IMR-90 (cell line): ENCODE results near the gene TMPRSS15. TPM values are rescaled to one million over a fixed set of nuclear protein-coding genes. Genes with fewer than 3 reads are reported as not detected.

ENCODE experiments used
- ATAC-seq: fragments of 200-7000 bp; cut with Tn5 transposase; 2 replicates; pipeline ENCODE4 v1.9.1; 2020; ENCODE audit warnings: low read depth, mild to moderate bottlenecking, moderate library complexity
- BruUV-seq: library from RNA; stranded (reverse); fragments of 400-500 nt; replicated peaks from 2 replicates; lab custom pipeline; 2021; lab: Mats Ljungman, UMichigan
- CTCF ChIA-PET: fragments of 300-600 bp; formaldehyde crosslinking; extraction: SDS; loops from one replicate; lab custom pipeline; 2021; ENCODE audit warnings: antibody characterized with exemption; lab: Yijun Ruan, JAX
- POLR2A ChIA-PET: fragments of 300-600 bp; sonication (Branson Sonifier 250); formaldehyde crosslinking; loops from one replicate; lab custom pipeline; 2022; ENCODE audit warnings: antibody characterized with exemption; ENCODE audit not compliant: unreplicated experiment; lab: Charles Lee
- DNase-seq: peaks from one replicate; pipeline ENCODE4 v3.0.0; 2013
- H2AFZ ChIP-seq: replicated peaks from 2 replicates; pipeline ENCODE3; 2013; ENCODE audit warnings: low read length, mild to moderate bottlenecking; ENCODE audit not compliant: poor library complexity
- H2AK5ac ChIP-seq: 2 replicates; pipeline ENCODE4 v1.6.1; 2013; ENCODE audit warnings: low read depth, low read length, inconsistent platforms
- H2AK9ac ChIP-seq: replicated peaks from 2 replicates; pipeline ENCODE3; 2013; ENCODE audit warnings: mild to moderate bottlenecking, low read depth, low read length, moderate library complexity; ENCODE audit not compliant: poor library complexity
- H2BK120ac ChIP-seq: 2 replicates; pipeline ENCODE4 v1.6.1; 2013; ENCODE audit warnings: low read depth, low read length, inconsistent platforms
- H2BK15ac ChIP-seq: 3 replicates; pipeline ENCODE4 v1.6.1; 2013; ENCODE audit warnings: low read depth, low read length, inconsistent platforms
- H2BK20ac ChIP-seq: 2 replicates; pipeline ENCODE4 v1.6.1; 2013; ENCODE audit warnings: low read depth, mild to moderate bottlenecking, inconsistent platforms, low read length, moderate library complexity
- H2BK5ac ChIP-seq: 2 replicates; pipeline ENCODE4 v1.6.1; 2013; ENCODE audit warnings: mild to moderate bottlenecking, low read depth, low read length, inconsistent platforms; ENCODE audit not compliant: poor library complexity, severe bottlenecking
- H3K14ac ChIP-seq: replicated peaks from 2 replicates; pipeline ENCODE4 v1.6.1; 2013; ENCODE audit warnings: low read depth, low read length, inconsistent platforms
- H3K18ac ChIP-seq: 2 replicates; pipeline ENCODE4 v1.6.1; 2013; ENCODE audit warnings: low read depth, low read length, control low read depth
- H3K23ac ChIP-seq: 2 replicates; pipeline ENCODE4 v1.6.1; 2013; ENCODE audit warnings: low read depth, low read length, inconsistent platforms
- H3K27ac ChIP-seq: 2 replicates; pipeline ENCODE4 v1.5.1; 2013; ENCODE audit warnings: mild to moderate bottlenecking, control low read depth, low read length; ENCODE audit not compliant: insufficient read depth
- H3K27me3 ChIP-seq: 2 replicates; pipeline ENCODE4 v1.6.1; 2013; ENCODE audit warnings: low read length; ENCODE audit not compliant: control insufficient read depth, insufficient read depth
- H3K36me3 ChIP-seq: 2 replicates; pipeline ENCODE4 v1.6.1; 2013; ENCODE audit warnings: low read length, mixed read lengths; ENCODE audit not compliant: control insufficient read depth, insufficient read depth
- H3K4ac ChIP-seq: 2 replicates; pipeline ENCODE4 v1.6.1; 2013; ENCODE audit warnings: low read depth, low read length, inconsistent platforms
- H3K4me1 ChIP-seq: 2 replicates; pipeline ENCODE4 v1.6.1; 2013; ENCODE audit warnings: low read length, mixed read lengths; ENCODE audit not compliant: control insufficient read depth, insufficient read depth
- H3K4me2 ChIP-seq: 2 replicates; pipeline ENCODE4 v1.6.1; 2013; ENCODE audit warnings: low read depth, mild to moderate bottlenecking, control low read depth, low read length, moderate library complexity
- H3K4me3 ChIP-seq: 2 replicates; pipeline ENCODE4 v1.5.1; 2013; ENCODE audit warnings: low read depth, mild to moderate bottlenecking, control low read depth, low read length, moderate library complexity; ENCODE audit not compliant: insufficient read depth
- H3K56ac ChIP-seq: 2 replicates; pipeline ENCODE4 v1.6.1; 2013; ENCODE audit warnings: low read length, inconsistent platforms; ENCODE audit not compliant: insufficient read depth; ENCODE audit errors: extremely low read depth
- H3K79me1 ChIP-seq, 2 experiments: 2 replicates each; pipeline ENCODE4 v1.6.1; 2013; ENCODE audit warnings: low read length in 2 of 2, inconsistent platforms in 1 of 2, low read depth in 1 of 2
- H3K9ac ChIP-seq: 2 replicates; pipeline ENCODE4 v1.6.1; 2013; ENCODE audit warnings: low read depth, low read length, control low read depth
- H3K9me1 ChIP-seq: 2 replicates; pipeline ENCODE4 v1.6.1; 2013; ENCODE audit warnings: low read length, inconsistent platforms; ENCODE audit not compliant: insufficient read depth
- H3K9me3 ChIP-seq: 2 replicates; pipeline ENCODE4 v1.6.1; 2013; ENCODE audit warnings: low read length; ENCODE audit not compliant: control insufficient read depth, insufficient read depth
- H4K20me1 ChIP-seq: 2 replicates; pipeline ENCODE4 v1.6.1; 2013; ENCODE audit warnings: low read length, inconsistent platforms; ENCODE audit not compliant: insufficient read depth
- H4K5ac ChIP-seq: 2 replicates; pipeline ENCODE4 v1.6.1; 2013; ENCODE audit warnings: mild to moderate bottlenecking, low read depth, low read length, control low read depth
- H4K8ac ChIP-seq, 2 experiments: 2 replicates each; pipeline ENCODE4 v1.6.1; 2013; ENCODE audit warnings: low read depth in 2 of 2, low read length in 2 of 2, control low read depth in 1 of 2, inconsistent platforms in 1 of 2
- H4K91ac ChIP-seq: 2 replicates; pipeline ENCODE4 v1.6.1; 2013; ENCODE audit warnings: low read depth, low read length, inconsistent platforms; ENCODE audit not compliant: insufficient read depth
- BHLHE40 ChIP-seq: fragments of 150-350 bp; IDR thresholded peaks from 2 replicates; pipeline ENCODE4 v1.6.1; 2016; ENCODE audit warnings: mild to moderate bottlenecking, low read depth, low read length
- CEBPB ChIP-seq: IDR thresholded peaks from 2 replicates; pipeline ENCODE4 v1.6.1; 2012; ENCODE audit warnings: low read depth, low read length, improper control_type of control experiment
- CHD1 ChIP-seq: IDR thresholded peaks from 2 replicates; pipeline ENCODE4 v1.6.1; 2012; ENCODE audit warnings: low read depth, low read length, improper control_type of control experiment
- ELK1 ChIP-seq: fragments of 150-350 bp; IDR thresholded peaks from 2 replicates; pipeline ENCODE4 v1.6.1; 2016; ENCODE audit warnings: low read depth, mild to moderate bottlenecking, low read length, moderate library complexity, borderline replicate concordance
- FOS ChIP-seq: fragments of 150-350 bp; IDR thresholded peaks from 2 replicates; pipeline ENCODE4 v1.6.1; 2016; ENCODE audit warnings: low read depth, low read length
- NFE2L2 ChIP-seq: fragments of 150-350 bp; IDR thresholded peaks from 2 replicates; pipeline ENCODE4 v1.6.1; 2016; ENCODE audit warnings: low read depth, mild to moderate bottlenecking, low read length
- POLR2A ChIP-seq: IDR thresholded peaks from 2 replicates; pipeline ENCODE4 v1.6.1; 2012; ENCODE audit warnings: mild to moderate bottlenecking, low read depth, low read length
- RFX5 ChIP-seq: IDR thresholded peaks from 2 replicates; pipeline ENCODE4 v1.8.0; 2012; ENCODE audit warnings: low read depth, mild to moderate bottlenecking, low read length, moderate library complexity
- USF2 ChIP-seq: fragments of 150-350 bp; IDR thresholded peaks from 2 replicates; pipeline ENCODE4 v1.6.1; 2017; ENCODE audit warnings: mild to moderate bottlenecking, antibody characterized with exemption, low read length, low read depth
- WGBS, 2 experiments: methylation state at CpG; one replicate each; pipeline versions ENCODE4 v1.1.5 to v1.1.7; 2013; ENCODE audit warnings: missing lambda C conversion rate in 2 of 2; ENCODE audit not compliant: insufficient read length in 1 of 2; ENCODE audit errors: extremely low coverage in 2 of 2; 5-methylcytosine and 5-hydroxymethylcytosine counted together
- dilution Hi-C: fragments of 300-500 bp; cut with HindIII; formaldehyde crosslinking; loops from one replicate; pipeline ENCODE4 v1.14.3; 2018; ENCODE audit warnings: low sequenced_read_pairs; ENCODE audit not compliant: unreplicated experiment
- in situ Hi-C: fragments of 300-500 bp; cut with MboI; formaldehyde crosslinking; loops from 3 replicates; pipeline ENCODE4 v1.14.3; 2019; ENCODE audit warnings: low sequenced_read_pairs, inconsistent platforms, mixed read lengths
- intact Hi-C: fragments of 100-400 bp; cut with micrococcal nuclease; formaldehyde crosslinking; loops from 2 replicates; pipeline ENCODE4 v1.10.0; 2022
- polyA plus RNA-seq, 3 experiments: library from polyadenylated mRNA; depleted of rRNA; stranded (reverse); fragments of >200 nt; gene quantifications; 2 replicates each; pipeline ENCODE4 v1.2.3, GENCODE V29; 2012; ENCODE audit warnings: low replicate concordance in 1 of 3
- total RNA-seq: library from RNA; depleted of rRNA; stranded (reverse); fragments of >200 nt; gene quantifications from 2 replicates; pipeline ENCODE4 v1.2.3, GENCODE V29; 2012

The TMPRSS15 gene
- total and polyA plus RNA-seq, 2 of the 4 experiments (the other 2 are of a cell fraction) = not detected

GRCh38 chr21:18368205-18368604, 35.4 kb downstream of the TMPRSS15 start:
- H4K20me1 ChIP-seq = no peaks in the 10 kb centered on the region
- no peaks in the 10 kb centered on the region for H3K79me1 ChIP-seq
- intact Hi-C loops (no loop called here), dilution Hi-C loops (no loop called here), in situ Hi-C loops (no loop called here)
- peaks cover 2% of the 10 kb centered on the region; the same call in 1 of the 2 replicates for H3K9me3 ChIP-seq
- H3K4me2 ChIP-seq = no peak overlapping the region
- no peaks in the 10 kb centered on the region for H3K4me1 ChIP-seq
- no peak overlapping the region for H4K8ac ChIP-seq
- H4K91ac ChIP-seq = no peak overlapping the region
- no peak overlapping the region for H2BK15ac ChIP-seq
- H3K27me3 ChIP-seq = no peaks in the 10 kb centered on the region
- TF ChIP-seq USF2 = no peak
- no peak for TF ChIP-seq BHLHE40
- TF ChIP-seq CEBPB = no peak
- no peak for TF ChIP-seq FOS
- TF ChIP-seq POLR2A = no peak
- no peak for TF ChIP-seq ELK1
- no peak for TF ChIP-seq RFX5
- TF ChIP-seq NFE2L2 = no peak
- TF ChIP-seq CHD1 = no peak
- H3K14ac ChIP-seq = no peak overlapping the region
- H3K18ac ChIP-seq = no peak overlapping the region
- ATAC-seq (no peak), DNase-seq (no peak)
- H2AK9ac ChIP-seq = no peak overlapping the region
- no peaks in the 10 kb centered on the region for H3K9me1 ChIP-seq
- H3K56ac ChIP-seq = no peak overlapping the region
- no peak overlapping the region for H2BK120ac ChIP-seq
- no peak overlapping the region for H2AK5ac ChIP-seq
- H2AFZ ChIP-seq = no peak overlapping the region
- no peak overlapping the region for H4K5ac ChIP-seq
- H3K4me3 ChIP-seq = no peak overlapping the region
- CTCF ChIA-PET = no interaction called here
- WGBS, 2 experiments = 80% methylated on average over 1 of the region's 6 CpGs; no CpG with 5 or more reads in 1 of the 2 experiments
- H2BK20ac ChIP-seq = no peak overlapping the region
- no TSS peak for BruUV-seq
- no peak overlapping the region for H2BK5ac ChIP-seq
- H3K36me3 ChIP-seq = no peaks in the 10 kb centered on the region
- POLR2A ChIA-PET = no interaction called here
- no peak overlapping the region for H3K4ac ChIP-seq
- H3K27ac ChIP-seq = no peak overlapping the region
- H3K23ac ChIP-seq = no peak overlapping the region
- H3K9ac ChIP-seq = no peak overlapping the region
